ENCODE data around the gene TRAF1.

The TRAF1 gene

DNA sequence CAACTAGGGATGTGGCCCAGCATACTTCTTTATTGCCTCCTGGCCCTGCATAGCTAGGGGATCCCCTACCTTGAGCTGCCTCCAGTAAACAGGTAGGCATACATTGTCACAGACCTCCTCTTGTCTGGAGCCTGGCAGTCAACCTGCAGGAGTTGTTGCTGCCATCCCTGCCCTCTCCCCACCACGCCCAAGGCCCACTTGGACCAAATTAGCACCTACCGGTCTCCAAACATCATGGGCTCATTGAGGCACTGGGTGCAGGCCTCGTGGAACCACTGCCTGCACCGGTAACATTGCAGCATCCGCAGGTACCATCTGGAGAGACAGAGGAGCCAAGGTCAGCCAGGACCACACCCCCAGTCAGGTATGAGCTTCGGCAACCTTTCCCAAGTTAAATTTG lies 59.9 kb downstream of the TRAF1 start:
- DNase-seq, result no peak

DNA sequence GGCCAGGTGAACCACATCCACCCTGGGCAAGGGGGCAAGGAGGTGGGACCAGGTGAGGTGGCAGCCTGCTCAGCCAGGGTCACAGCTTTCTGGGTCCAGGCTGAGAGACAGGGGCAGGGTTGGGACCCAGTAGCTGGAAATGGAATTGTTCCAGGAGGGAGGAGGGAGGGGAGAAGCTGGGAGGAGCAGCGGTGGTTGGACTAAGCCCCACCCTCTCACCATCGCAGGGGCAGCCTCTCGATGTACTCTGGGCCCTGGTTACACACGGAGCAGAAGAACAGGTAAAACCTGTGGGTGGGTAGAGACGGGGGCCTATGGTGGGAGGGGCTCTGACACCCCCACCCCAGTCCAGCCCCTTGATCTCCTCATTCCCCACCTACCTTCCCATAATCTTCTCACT lies 60.8 kb downstream of the TRAF1 start:
- DNase-seq, result no peak

DNA sequence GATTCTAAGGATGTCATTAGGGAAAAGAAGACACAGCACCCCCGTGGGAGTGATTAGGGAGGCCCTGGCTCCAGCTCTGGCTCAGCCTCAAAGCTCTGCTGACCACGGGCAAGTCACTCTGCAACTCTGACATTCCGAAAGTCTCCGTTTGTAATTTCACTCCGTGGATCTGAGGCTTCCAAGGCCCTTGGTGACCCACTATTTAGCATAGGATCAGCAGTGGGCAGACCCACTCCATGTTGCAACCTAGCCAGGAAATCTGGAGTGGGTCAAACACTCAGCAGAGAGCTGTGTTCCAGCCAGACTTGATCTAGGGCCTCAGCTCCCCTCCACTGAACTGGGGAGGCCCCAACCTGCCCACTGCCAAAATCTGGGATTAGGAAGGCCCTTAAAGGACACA lies 61.4 kb downstream of the TRAF1 start:
- no peak for DNase-seq

DNA sequence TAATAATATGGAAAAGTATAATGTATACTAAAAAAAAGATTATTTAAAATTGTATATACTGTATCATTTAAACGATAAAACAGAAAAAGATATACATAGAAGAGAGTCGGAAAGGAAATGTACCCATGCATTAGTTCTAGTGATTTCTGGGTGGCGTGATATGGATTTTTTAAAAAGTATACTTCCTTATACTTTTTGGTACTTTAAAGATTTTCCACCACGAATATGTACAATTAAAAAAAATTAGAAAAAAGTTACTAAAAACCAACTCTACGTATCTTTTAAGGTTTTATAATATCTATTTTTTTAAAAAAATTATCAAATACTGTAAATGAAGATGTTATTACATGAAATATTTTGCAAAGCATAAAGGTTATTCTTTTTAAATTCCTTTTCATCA lies 61.9 kb downstream of the TRAF1 start:
- no peak for DNase-seq

DNA sequence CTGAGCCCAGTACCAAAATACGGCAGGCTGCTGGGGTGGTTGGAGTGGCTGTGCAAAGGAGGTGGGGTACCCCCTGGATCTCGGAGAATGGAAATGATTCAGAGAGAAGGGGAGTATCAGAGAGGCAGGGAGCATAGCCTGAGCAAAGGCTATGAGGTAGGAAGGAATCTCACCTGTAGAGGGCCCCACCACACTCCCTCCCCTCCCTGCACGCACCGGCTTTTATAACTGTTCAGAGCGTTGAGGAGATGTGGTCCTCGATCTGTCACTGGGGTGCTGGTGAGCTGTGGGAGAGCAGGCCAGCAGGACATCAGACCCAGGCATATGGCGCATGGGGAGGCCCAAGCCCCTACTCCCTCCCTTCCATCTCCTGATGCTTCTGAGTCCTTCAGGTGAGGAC lies 62.8 kb downstream of the TRAF1 start:
- DNase-seq, result no peak

DNA sequence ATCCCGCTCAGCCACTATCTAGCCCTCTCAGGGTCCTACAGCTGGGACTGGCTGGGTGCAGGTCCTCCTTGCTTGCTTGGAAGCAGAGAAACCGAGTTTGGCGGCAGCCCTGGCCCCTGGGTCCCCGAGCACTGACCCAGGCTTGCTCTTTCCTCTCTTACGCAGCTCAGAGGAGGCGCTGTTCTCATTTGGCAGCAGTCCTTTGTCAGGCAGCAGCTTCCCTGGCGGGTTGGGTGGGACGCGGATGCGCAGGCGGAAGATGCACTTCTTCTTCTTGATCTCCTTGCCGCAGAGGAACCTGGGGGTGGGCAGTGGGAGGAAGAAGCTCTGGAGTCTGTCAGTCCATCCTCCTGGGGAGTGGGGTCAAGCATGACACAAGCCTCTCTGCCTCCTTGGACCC lies 64.1 kb downstream of the TRAF1 start:
- no peak for DNase-seq

DNA sequence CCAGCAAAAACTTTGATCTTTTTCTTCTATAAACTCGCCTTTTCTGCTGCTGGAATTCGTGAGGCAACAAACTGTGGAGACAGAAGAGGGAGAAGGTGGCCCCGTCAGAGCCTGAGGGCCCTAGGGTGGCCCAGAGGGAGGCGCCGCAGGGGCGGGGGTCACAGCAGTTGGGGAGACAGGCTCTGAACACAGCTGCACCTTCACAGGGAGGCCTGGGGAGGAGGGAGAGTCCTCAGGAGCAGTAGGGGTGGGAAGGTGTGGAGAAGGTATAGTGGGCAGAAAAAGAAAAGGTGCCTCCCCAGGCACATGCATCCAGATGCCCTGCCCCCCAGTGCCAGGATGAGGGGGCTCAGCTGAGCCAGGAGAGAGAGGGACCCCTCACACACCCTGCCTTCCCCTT lies 64.7 kb downstream of the TRAF1 start:
- no peak for DNase-seq

DNA sequence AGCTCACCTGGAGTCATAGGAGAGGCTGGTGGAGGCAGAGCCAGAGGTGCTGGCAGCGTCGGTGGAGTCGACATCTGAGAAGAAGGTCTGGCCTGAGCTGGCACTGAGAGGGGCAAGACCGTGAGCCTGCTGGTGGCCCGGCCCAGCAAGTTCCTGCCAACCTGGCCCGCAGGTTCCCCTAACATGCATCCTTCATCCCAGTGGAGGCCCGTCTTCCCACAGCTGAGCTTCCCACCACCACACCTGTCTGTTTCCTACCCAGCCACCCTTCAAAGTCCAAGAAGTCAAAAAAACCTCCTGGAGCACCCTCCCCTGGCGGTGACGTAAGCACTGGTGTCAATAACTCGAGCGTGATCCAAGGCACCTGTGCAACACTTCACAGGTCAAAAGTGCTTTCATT lies 66.5 kb downstream of the TRAF1 start:
- no peak for DNase-seq

DNA sequence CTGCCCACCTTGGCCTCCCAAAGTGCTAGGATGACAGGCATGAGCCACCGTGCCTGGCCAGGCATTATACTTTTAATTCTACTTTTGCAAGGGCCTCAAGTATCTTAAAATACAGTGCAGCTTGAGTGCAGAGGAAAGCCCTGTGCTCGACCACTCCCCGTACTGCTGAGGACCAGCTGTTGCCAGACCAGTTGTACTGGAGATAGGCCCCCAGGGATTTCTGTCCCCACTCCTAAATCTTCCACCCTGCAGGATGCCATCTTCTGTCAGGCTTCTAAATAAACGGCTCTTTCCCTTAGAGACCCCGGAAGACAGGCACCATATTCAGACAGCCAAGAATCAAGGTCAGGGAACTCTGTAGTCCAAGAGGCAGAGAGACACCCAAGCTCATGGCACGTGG lies 67.2 kb downstream of the TRAF1 start:
- DNase-seq, result no peak

DNA sequence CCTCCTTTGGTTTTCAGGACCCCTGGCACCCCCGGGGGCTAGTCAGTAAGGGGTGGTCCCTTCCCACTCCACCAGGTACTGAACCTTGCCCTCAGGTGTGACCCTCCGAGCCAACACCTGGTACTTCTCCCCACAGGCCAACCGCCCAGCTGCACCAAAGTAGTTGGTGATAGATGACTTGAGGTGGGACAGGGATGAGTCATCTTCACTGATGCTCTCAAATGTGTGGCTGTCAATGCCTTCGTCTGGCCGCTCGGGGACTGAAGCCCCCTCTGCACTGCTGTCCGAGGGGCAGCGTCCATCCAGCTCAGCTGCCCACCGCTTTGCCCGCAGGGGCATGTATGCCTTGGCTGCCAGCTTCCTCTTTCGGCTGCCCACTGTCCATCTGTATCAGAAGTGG lies 68.7 kb downstream of the TRAF1 start:
- DNase-seq, result no peak

DNA sequence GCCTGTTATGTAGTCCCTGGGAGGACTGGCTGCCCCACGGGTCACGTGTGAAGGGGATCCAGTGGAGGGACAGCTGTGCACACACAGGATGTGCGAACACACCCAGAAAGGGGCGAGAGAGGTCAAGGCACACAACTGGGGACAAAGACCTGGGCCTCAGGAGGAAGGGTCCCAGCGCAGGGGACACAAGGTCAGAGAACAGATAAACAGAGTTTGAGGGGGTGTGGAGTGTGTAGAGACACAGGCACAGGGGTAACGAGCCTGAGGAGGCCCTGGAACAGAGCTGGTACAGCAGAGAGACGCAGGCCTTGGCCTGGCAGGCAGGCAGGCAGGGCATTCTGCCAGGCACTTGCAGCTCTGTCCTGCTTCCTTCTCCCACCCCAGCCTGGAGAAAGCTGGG lies 69.1 kb downstream of the TRAF1 start:
- no peak for DNase-seq

DNA sequence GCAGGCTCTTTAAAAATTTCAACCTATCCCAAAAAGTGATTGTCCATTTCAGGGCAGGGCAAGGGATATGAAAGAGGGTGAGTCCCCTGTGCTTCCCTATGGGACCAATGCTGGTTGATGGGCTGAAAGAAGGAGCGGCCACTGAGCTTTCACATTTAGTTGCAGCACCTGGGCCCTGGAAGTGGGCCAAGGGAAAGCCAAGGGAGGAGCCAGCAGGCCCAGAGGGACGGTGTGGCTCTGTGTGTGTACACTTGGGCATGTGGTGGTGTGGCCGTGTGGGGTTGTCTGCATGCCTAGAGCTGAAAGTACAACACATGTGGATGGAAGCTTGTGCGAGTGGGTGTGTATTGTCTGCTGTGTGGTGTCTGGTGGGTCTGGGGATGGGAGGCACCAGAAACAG lies 69.9 kb downstream of the TRAF1 start:
- no peak for DNase-seq

DNA sequence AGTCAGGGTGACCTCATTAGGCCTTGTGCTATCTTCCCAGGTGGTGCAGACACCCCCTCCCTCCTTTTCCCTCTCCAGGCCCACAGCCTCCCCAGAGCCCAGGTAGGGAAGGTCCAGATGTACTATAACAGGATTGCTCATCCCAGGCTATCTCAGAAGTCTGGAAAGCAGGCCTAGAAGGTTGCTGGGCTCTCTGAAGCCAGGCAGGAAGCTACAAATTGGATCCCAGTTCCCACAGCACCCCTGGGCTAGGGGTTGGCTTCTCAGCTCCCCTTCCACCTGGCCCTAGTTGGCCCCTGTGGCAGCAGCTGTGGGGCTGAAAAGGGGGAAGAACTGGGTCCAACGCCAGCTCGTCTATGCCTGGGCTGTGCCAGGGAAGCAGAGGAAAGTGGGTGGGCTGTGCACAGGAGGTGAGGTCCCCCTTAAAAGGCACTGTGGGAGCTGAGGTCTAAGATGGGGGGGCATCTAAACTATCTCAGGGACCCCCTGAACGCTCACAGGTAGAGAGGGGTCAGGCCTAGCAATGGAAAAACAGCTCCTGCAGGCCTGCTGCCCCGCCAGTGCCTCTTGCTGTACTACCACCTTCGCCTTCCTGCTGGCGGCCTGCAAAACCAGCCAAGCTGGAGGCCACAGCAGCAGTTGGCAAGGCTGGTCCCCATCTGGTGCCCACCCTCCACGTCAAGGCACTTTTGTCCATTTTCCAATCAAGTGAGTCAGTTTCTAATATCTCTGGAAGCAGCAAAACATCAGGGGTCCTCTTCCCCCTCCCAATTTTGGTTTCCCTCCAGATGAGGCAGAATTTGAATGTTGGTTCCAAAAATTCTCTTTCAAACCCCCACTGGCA lies 70.5 kb downstream of the TRAF1 start:
- no peak for DNase-seq

DNA sequence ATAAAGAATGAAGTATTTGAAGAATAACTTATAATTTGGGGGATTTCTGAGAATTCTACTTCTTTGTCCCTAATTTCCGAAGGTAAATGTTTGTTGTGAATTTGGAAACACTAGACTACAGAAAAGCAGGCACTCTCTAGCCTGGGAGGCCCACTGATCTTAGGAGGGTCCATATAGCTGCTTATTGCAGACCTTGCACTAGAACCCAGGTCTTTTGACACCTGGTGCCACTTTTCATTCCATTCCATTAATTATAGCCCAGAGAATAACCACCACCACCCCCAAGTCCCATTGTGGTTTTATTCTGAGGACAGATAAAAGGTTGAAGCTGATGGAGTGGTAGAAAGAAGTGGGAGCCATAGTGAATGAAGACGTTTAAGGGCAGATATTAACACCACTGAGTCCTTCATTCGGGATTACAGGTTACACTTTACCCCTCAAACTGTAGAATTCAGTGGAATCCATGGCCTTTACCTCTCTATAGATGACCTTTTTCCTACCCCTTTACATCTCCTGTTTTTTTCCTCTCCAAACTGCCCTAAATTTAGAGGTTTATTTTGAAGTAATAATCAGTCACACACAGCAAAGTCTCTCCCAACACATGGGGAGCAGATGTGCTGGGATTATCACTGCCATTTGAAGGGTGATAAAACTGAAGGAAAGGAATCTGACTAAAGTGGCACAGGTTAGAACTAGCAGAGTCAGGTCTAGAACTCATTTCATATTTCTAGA lies 71.8 kb downstream of the TRAF1 start:
- DNase-seq, result no peak

DNA sequence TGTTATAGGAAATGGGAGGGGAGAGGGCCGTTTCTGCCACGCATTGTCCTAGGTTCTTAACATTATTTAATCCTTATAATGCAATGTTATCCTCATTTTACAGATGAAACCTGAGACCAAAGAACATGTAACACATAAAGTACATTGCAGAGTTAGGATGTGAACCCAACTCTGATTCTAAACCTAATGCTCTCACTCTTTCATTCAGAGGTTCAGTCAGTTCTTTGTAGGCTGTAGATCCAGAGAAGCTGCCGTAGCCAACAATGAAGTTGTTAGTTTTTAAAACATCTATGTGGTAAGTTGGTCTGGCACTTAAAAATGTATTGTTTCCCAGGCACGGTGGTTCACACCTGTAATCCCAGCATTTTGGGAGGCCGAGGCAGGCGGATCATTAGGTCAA lies 73.4 kb downstream of the TRAF1 start:
- no peak for DNase-seq
